OCI-LY3 (cell line): Measurements from ENCODE around the gene ALDH1A1.

ENCODE experiments used
- EZH2phosphoT487 ChIP-seq: fragments of 200-600 bp; shearing (Covaris generic); IDR thresholded peaks from 2 replicates; pipeline ENCODE4 v1.6.1; 2018; ENCODE audit warnings: antibody characterized with exemption, mixed run types, low read depth
- TF ChIP-seq, protein P1 (sequence below): fragments of 200-600, 300-600 bp; sonication (generic); IDR thresholded peaks from 2 replicates; pipeline ENCODE4 v1.5.1; 2014; ENCODE audit warnings: antibody characterized with exemption, low read length, low read depth

- TF ChIP-seq, protein P1, sequence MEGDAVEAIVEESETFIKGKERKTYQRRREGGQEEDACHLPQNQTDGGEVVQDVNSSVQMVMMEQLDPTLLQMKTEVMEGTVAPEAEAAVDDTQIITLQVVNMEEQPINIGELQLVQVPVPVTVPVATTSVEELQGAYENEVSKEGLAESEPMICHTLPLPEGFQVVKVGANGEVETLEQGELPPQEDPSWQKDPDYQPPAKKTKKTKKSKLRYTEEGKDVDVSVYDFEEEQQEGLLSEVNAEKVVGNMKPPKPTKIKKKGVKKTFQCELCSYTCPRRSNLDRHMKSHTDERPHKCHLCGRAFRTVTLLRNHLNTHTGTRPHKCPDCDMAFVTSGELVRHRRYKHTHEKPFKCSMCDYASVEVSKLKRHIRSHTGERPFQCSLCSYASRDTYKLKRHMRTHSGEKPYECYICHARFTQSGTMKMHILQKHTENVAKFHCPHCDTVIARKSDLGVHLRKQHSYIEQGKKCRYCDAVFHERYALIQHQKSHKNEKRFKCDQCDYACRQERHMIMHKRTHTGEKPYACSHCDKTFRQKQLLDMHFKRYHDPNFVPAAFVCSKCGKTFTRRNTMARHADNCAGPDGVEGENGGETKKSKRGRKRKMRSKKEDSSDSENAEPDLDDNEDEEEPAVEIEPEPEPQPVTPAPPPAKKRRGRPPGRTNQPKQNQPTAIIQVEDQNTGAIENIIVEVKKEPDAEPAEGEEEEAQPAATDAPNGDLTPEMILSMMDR = no peak
- TF ChIP-seq EZH2phosphoT487 = no peak
Observed at GRCh38 chr9:72895122-72895521, 57.7 kb downstream of the ALDH1A1 start.
